HepG2 (cell line): Measurements from ENCODE around the gene VPS26A. TPM values are rescaled to one million over a fixed set of nuclear protein-coding genes. Genes with fewer than 3 reads are reported as not detected.

Experiments used
- BORCS8-MEF2B ChIP-seq: sonication (generic); formaldehyde crosslinking; IDR thresholded peaks from 2 replicates; pipeline ENCODE4 v1.8.0; 2022; ENCODE audit warnings: mild to moderate bottlenecking, missing genetic modification reagents
- DMTF1 ChIP-seq: sonication (generic); formaldehyde crosslinking; IDR thresholded peaks from 2 replicates; pipeline ENCODE4 v1.4.0; 2020; ENCODE audit warnings: mild to moderate bottlenecking, missing genetic modification reagents
- HNF1A ChIP-seq, 2 experiments: sonication (generic) in 1 of 2; formaldehyde crosslinking in 1 of 2; IDR thresholded peaks; 2 replicates each; pipeline versions ENCODE4 v1.4.0 to v1.6.1; 2016 to 2020; ENCODE audit warnings: borderline replicate concordance in 1 of 2, low read depth in 1 of 2, mild to moderate bottlenecking in 1 of 2, missing genetic modification reagents in 1 of 2
- IRX3 ChIP-seq: sonication (generic); formaldehyde crosslinking; IDR thresholded peaks from 2 replicates; pipeline ENCODE4 v1.8.1; 2023; ENCODE audit warnings: mild to moderate bottlenecking, low read depth, missing genetic modification reagents, borderline replicate concordance
- NFYC ChIP-seq: IDR thresholded peaks from 2 replicates; pipeline ENCODE4 v1.6.1; 2016; ENCODE audit warnings: missing genetic modification reagents, missing compliant biosample characterization
- PRDM15 ChIP-seq: sonication (generic); formaldehyde crosslinking; IDR thresholded peaks from 2 replicates; pipeline ENCODE4 v1.4.0; 2020; ENCODE audit warnings: missing genetic modification reagents
- SMAD3 ChIP-seq: sonication (generic); formaldehyde crosslinking; IDR thresholded peaks from 2 replicates; pipeline ENCODE4 v1.4.0; 2020; ENCODE audit warnings: missing genetic modification reagents
- TCF7L2 ChIP-seq: IDR thresholded peaks from 2 replicates; pipeline ENCODE4 v1.6.1; 2011; ENCODE audit warnings: mild to moderate bottlenecking, low read depth, low read length, moderate library complexity
- TERF1 ChIP-seq: sonication (generic); formaldehyde crosslinking; IDR thresholded peaks from 2 replicates; pipeline ENCODE4 v1.8.0; 2022; ENCODE audit warnings: mild to moderate bottlenecking, missing genetic modification reagents, moderate library complexity
- ZBTB42 ChIP-seq: sonication (generic); formaldehyde crosslinking; IDR thresholded peaks from 2 replicates; pipeline ENCODE4 v1.5.0; 2020; ENCODE audit warnings: mild to moderate bottlenecking, missing genetic modification reagents
- ZMYM2 ChIP-seq: sonication (generic); formaldehyde crosslinking; IDR thresholded peaks from 2 replicates; pipeline ENCODE4 v1.8.0; 2022; ENCODE audit warnings: mild to moderate bottlenecking, missing genetic modification reagents
- ZNF253 ChIP-seq: sonication (generic); formaldehyde crosslinking; IDR thresholded peaks from 2 replicates; pipeline ENCODE4 v1.8.0; 2022; ENCODE audit warnings: mild to moderate bottlenecking, missing genetic modification reagents, borderline replicate concordance
- ZNF3 ChIP-seq: IDR thresholded peaks from 2 replicates; pipeline ENCODE4 v1.7.0; 2017; ENCODE audit warnings: inconsistent platforms
- ZNF563 ChIP-seq: sonication (generic); formaldehyde crosslinking; IDR thresholded peaks from 2 replicates; pipeline ENCODE4 v1.8.0; 2022; ENCODE audit warnings: mild to moderate bottlenecking, moderate library complexity, missing genetic modification reagents
- ZNF567 ChIP-seq: sonication (generic); formaldehyde crosslinking; IDR thresholded peaks from 2 replicates; pipeline ENCODE4 v1.8.1; 2023; ENCODE audit warnings: mild to moderate bottlenecking, missing genetic modification reagents, borderline replicate concordance
- polyA plus RNA-seq, 8 experiments: library from polyadenylated mRNA; depleted of rRNA in 3 of 8; stranded (reverse) in 7 of 8; unstranded in 1 of 8; fragments of >200 nt; fragmentation: Illumina TruSeq in 4 of 8; extraction: Trizol in 4 of 8; gene quantifications; 2 replicates each; pipeline versions ENCODE4 v1.2.1 to v1.2.3, GENCODE V29; 2011 to 2016; ENCODE audit warnings: low read depth in 4 of 8, missing spikeins in 1 of 8, mixed read lengths in 1 of 8; ENCODE audit not compliant: insufficient read depth in 1 of 8
- total RNA-seq, 5 experiments: library from RNA; depleted of rRNA; stranded (reverse); fragments of >200 nt; fragmentation: Illumina TruSeq; extraction: Trizol; gene quantifications; 2 replicates each; pipeline ENCODE4 v1.2.3, GENCODE V29; 2016; ENCODE audit warnings: low read depth in 1 of 5

The VPS26A gene
- total and polyA plus RNA-seq, 2 of the 13 experiments (the other 11 are each of a cell fraction or from before 2014, with no cell fraction given) = 12.9 to 32.6 TPM

- 0 out of 2 replicates have a peak, but pooled peaks have one; percentile 61 for TF ChIP-seq TERF1 (CRISPR knock-in tag)
- TF ChIP-seq ZNF567 = no peak
- TF ChIP-seq ZNF563 = peak; percentile 40
- TF ChIP-seq DMTF1 (CRISPR knock-in tag) = no peak
- no peak for TF ChIP-seq IRX3 (CRISPR knock-in tag)
- no peak for TF ChIP-seq BORCS8-MEF2B (CRISPR knock-in tag)
- no peak for TF ChIP-seq ZBTB42 (CRISPR knock-in tag)
- no peak for TF ChIP-seq HNF1A (IDR thresholded peaks at IDR 0.05; ENCODE audit: low read depth)
- TF ChIP-seq HNF1A (CRISPR knock-in tag; IDR thresholded peaks at IDR 0.05; ENCODE audit: borderline replicate concordance) = peak; percentile 38; the same call in 1 of the 2 replicates
- no peak for TF ChIP-seq TCF7L2
- TF ChIP-seq NFYC (CRISPR knock-in tag) = no peak
- TF ChIP-seq ZNF3 = no peak
- TF ChIP-seq SMAD3 (CRISPR knock-in tag) = 0 out of 2 replicates have a peak, but pooled peaks have one; percentile 30
- TF ChIP-seq PRDM15 (CRISPR knock-in tag) = no peak
- TF ChIP-seq ZMYM2 (CRISPR knock-in tag) = no peak
- TF ChIP-seq ZNF253 (CRISPR knock-in tag) = no peak
Measured at GRCh38 chr10:69123747-69124562, at the start of gene VPS26A (continued).
